Calu3 (cell line): ENCODE data around the gene ATOH8. TPM values are rescaled to one million over a fixed set of nuclear protein-coding genes. Genes with fewer than 3 reads are reported as not detected.

Experiments
- BruUV-seq: library from RNA; stranded (reverse); fragments of 400-500 nt; replicated peaks from 2 replicates; lab custom pipeline; 2021; lab: Mats Ljungman, UMichigan
- CTCF ChIA-PET: fragments of 300-600 bp; sonication (Branson Sonifier 250); formaldehyde crosslinking; loops from one replicate; lab custom pipeline; 2022; ENCODE audit warnings: antibody characterized with exemption; lab: Charles Lee
- DNase-seq: peaks from one replicate; pipeline ENCODE4 v3.0.0; 2022
- H3K27ac Mint-ChIP-seq: one replicate; pipeline ENCODE4 v1.8.0; 2022; ENCODE audit warnings: mixed read lengths; ENCODE audit not compliant: unreplicated experiment
- H3K27me3 Mint-ChIP-seq: one replicate; pipeline ENCODE4 v1.8.0; 2022; ENCODE audit warnings: mixed read lengths; ENCODE audit not compliant: unreplicated experiment
- H3K36me3 Mint-ChIP-seq: one replicate; pipeline ENCODE4 v1.8.0; 2022; ENCODE audit warnings: mild to moderate bottlenecking, moderate library complexity, mixed read lengths; ENCODE audit not compliant: insufficient read depth, unreplicated experiment
- H3K4me1 Mint-ChIP-seq: one replicate; pipeline ENCODE4 v1.8.0; 2022; ENCODE audit warnings: mild to moderate bottlenecking, low read depth, mixed read lengths; ENCODE audit not compliant: unreplicated experiment
- H3K4me3 Mint-ChIP-seq: one replicate; pipeline ENCODE4 v1.8.0; 2022; ENCODE audit warnings: mild to moderate bottlenecking, low read depth, moderate library complexity, mixed read lengths; ENCODE audit not compliant: unreplicated experiment
- H3K9me3 Mint-ChIP-seq: one replicate; pipeline ENCODE4 v1.8.0; 2022; ENCODE audit warnings: low read depth, mixed read lengths; ENCODE audit not compliant: unreplicated experiment
- intact Hi-C: fragments of 100-400 bp; cut with micrococcal nuclease; formaldehyde crosslinking; loops from one replicate; pipeline ENCODE4 v1.10.0; 2022; ENCODE audit not compliant: unreplicated experiment
- total RNA-seq: library from RNA; stranded (reverse); gene quantifications from 2 replicates; pipeline ENCODE4 v1.2.3, GENCODE V29; 2022
- TF ChIP-seq, protein P1 (sequence below): fragments of 200-600 bp; IDR thresholded peaks from one replicate; pipeline ENCODE4 v1.8.0; 2022; ENCODE audit warnings: antibody characterized with exemption; ENCODE audit not compliant: unreplicated experiment

The ATOH8 gene
- total RNA-seq, 1 experiment from 2014 or later = 0.19 TPM

DNA sequence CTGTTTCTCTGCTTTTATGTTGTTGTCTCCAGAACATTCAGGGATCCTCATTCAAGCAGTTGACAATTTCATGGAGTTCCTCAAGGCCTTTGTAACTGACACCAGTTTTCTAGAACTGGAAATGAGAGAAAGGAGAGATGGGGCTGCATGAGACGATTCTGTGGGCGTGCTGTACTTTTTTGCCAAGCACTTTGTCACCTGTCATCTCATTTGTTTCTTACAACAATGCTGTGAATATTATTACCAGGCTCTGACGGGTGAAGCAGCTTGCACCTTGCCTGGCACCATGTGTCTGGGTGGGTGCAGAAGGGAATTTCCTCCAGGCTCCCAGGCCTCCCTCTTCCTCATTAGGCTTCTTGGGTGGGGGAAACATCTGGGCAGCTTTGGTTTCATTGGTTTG is 22.2 kb upstream of the ATOH8 start:
- TF ChIP-seq, protein P1, sequence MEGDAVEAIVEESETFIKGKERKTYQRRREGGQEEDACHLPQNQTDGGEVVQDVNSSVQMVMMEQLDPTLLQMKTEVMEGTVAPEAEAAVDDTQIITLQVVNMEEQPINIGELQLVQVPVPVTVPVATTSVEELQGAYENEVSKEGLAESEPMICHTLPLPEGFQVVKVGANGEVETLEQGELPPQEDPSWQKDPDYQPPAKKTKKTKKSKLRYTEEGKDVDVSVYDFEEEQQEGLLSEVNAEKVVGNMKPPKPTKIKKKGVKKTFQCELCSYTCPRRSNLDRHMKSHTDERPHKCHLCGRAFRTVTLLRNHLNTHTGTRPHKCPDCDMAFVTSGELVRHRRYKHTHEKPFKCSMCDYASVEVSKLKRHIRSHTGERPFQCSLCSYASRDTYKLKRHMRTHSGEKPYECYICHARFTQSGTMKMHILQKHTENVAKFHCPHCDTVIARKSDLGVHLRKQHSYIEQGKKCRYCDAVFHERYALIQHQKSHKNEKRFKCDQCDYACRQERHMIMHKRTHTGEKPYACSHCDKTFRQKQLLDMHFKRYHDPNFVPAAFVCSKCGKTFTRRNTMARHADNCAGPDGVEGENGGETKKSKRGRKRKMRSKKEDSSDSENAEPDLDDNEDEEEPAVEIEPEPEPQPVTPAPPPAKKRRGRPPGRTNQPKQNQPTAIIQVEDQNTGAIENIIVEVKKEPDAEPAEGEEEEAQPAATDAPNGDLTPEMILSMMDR = no peak
- H3K4me3 Mint-ChIP-seq = no peak overlapping the region
- H3K4me1 Mint-ChIP-seq = peaks cover 5% of the 10 kb centered on the region
- no peak for DNase-seq
- H3K36me3 Mint-ChIP-seq = no peaks in the 10 kb centered on the region
- BruUV-seq = no TSS peak
- H3K27me3 Mint-ChIP-seq = peaks cover 15% of the 10 kb centered on the region
- H3K27ac Mint-ChIP-seq = no peak overlapping the region
- intact Hi-C loops = no loop called here
- H3K9me3 Mint-ChIP-seq = no peaks in the 10 kb centered on the region
- CTCF ChIA-PET = no interaction called here

DNA sequence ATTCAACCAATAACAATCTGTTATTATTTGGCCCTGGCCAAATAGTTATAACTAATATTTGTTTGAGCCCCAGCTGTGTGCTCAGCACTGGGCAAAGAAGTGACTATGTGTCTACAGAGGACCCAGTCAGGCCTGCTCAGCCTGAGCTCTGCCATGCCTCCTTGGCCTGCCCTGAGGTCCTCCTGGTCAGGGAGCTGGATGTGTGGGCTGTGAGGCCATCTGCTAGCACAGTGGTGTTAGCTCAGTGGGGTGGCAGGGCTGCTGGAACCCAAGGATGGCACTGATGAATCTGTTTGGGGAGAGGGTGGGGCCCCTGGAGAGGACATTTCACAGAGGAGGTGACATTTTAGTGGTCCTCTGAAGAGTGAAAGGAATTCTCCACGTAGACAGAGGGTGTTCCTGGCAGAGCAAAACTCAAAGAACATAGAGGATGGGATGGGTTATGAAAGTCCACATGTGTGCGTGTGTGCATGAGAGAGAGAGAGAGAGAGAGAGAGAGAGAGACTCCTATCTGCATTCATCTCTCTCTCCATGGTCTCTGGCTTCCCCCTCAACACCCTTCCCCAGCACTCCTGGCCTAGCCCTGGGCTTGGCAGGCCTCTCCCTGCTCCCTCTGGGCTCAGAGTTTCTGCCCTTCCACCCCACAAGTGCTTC is 21.2 kb upstream of the ATOH8 start:
- DNase-seq = no peak
- intact Hi-C loops = no loop called here
- TF ChIP-seq, protein P1 = no peak
- no TSS peak for BruUV-seq
- Mint-ChIP-seq H3K36me3 (no peaks in the 10 kb centered on the region), H3K9me3 (no peaks in the 10 kb centered on the region), H3K4me3 (no peak overlapping the region), H3K4me1 (peaks cover 5% of the 10 kb centered on the region), H3K27ac (no peak overlapping the region), H3K27me3 (peaks cover 15% of the 10 kb centered on the region)
- CTCF ChIA-PET = interaction anchor here (0.5 to 0.7 kb wide), 2 partner anchors 10 to 95 kb away, joined by 3 to 5 read pairs; no protein-coding TSS in a partner anchor

DNA sequence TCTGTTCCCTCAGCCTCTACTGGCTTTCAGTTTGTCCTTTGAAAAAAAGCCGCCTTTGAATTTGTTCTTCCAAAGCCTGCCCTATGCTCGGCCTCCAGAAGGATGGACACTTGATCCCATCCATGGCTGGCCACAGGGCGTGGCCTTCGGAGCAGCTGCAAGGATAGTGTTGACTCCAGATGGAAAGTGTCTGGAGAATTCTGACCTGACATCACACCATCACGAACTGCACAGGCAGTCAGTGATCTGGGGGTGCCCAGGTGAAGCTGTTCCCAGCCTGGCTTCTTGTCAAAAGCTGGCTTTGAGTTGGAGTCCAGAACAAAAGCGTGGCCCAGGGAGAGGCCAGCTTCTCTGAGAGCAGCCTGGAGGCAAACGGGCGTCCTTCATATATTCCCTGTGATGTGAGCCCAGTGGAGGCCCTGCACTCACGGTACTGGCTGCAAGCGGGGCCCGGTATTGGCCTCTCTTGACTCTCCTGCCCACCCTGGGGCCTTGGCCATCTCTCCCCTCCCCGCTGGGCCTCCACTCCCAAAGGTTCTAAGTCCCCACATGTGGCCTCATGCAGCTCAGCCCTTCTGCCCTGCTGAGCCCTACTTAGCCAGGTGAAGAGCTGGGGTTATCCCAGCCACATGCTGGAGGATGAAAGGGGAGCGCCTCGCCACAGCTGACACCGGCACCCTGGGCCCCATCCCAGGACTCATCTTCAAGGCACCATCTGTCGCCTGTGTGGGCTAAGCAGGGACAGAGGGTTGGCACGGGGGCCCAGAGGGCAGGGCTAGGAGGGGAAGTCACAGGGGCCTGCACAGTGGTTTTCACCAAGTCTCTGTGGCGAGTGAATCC is 20.4 kb upstream of the ATOH8 start:
- H3K4me1 Mint-ChIP-seq = peaks cover 5% of the 10 kb centered on the region
- no peak overlapping the region for H3K4me3 Mint-ChIP-seq
- peaks cover 9% of the 10 kb centered on the region for H3K27me3 Mint-ChIP-seq
- TF ChIP-seq, protein P1 = no peak
- no peaks in the 10 kb centered on the region for H3K36me3 Mint-ChIP-seq
- no peak overlapping the region for H3K27ac Mint-ChIP-seq
- CTCF ChIA-PET = interaction anchor here (0.5 kb wide), 1 partner anchor 11 kb away, joined by 5 read pairs; no protein-coding TSS in a partner anchor
- H3K9me3 Mint-ChIP-seq = no peaks in the 10 kb centered on the region
- intact Hi-C loops = no loop called here
- DNase-seq = no peak
- BruUV-seq = no TSS peak

DNA sequence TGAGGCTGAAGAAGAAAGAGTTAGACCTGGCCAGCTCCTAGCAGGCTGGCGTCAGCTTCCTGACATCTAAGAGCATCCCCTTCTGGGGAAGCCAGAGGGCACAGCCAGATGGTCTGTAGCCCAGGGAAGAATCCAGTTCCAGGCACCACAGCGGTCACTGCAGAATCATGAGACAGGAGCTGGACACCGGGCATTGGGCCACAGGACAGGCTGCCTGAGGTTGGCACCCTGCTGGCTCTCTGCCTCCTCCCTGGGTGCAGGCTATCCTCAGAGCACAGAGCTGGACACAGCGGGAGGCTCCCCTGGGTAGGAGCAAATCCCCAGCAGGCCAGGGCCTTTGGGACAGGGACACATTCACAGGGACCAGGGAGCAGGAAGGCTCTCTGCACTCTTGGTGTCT is 19.8 kb upstream of the ATOH8 start:
- TF ChIP-seq, protein P1 = no peak
- no peak overlapping the region for H3K4me3 Mint-ChIP-seq
- BruUV-seq = no TSS peak
- no peaks in the 10 kb centered on the region for H3K36me3 Mint-ChIP-seq
- intact Hi-C loops = no loop called here
- CTCF ChIA-PET = no interaction called here
- peaks cover 4% of the 10 kb centered on the region for H3K4me1 Mint-ChIP-seq
- no peak for DNase-seq
- peaks cover 2% of the 10 kb centered on the region for H3K27me3 Mint-ChIP-seq
- H3K9me3 Mint-ChIP-seq = no peaks in the 10 kb centered on the region
- no peak overlapping the region for H3K27ac Mint-ChIP-seq
